Suprapubic skin (tissue), 4 donors: ENCODE results near the gene CAMK2N2. TPM values are rescaled to one million over a fixed set of nuclear protein-coding genes. Genes with fewer than 3 reads are reported as not detected.

Experiments
- DNase-seq, 2 donors: peaks; one replicate each; pipeline ENCODE4 v3.0.0-alpha.2; 2019; ENCODE audit warnings: low spot score in 2 of 2
- H3K27ac ChIP-seq: fragments of 200-600 bp; sonication (generic); one replicate; pipeline ENCODE4 v1.5.1; 2019
- H3K27me3 ChIP-seq: fragments of 200-600 bp; sonication (generic); one replicate; pipeline ENCODE4 v1.5.1; 2019
- H3K36me3 ChIP-seq: fragments of 200-600 bp; sonication (generic); one replicate; pipeline ENCODE4 v1.5.1; 2019
- H3K4me1 ChIP-seq: fragments of 200-600 bp; sonication (generic); one replicate; pipeline ENCODE4 v1.5.1; 2019
- H3K4me3 ChIP-seq: fragments of 200-600 bp; sonication (generic); one replicate; pipeline ENCODE4 v1.5.1; 2019; ENCODE audit warnings: mild to moderate bottlenecking
- H3K9me3 ChIP-seq: fragments of 200-600 bp; sonication (generic); one replicate; pipeline ENCODE4 v1.5.1; 2019
- EP300 ChIP-seq: sonication (generic); formaldehyde crosslinking; IDR thresholded peaks from one replicate; pipeline ENCODE4 v1.6.1; 2017; ENCODE audit warnings: antibody characterized with exemption
- POLR2A ChIP-seq, 2 donors: fragments of 450-650 bp; IDR thresholded peaks; one replicate each; pipeline ENCODE4 v1.6.1; 2017; ENCODE audit warnings: antibody characterized with exemption in 2 of 2, mild to moderate bottlenecking in 2 of 2, moderate library complexity in 2 of 2
- POLR2AphosphoS5 ChIP-seq, 3 donors: sonication (generic); formaldehyde crosslinking; IDR thresholded peaks; one replicate each; pipeline ENCODE4 v1.6.1; 2017; ENCODE audit warnings: antibody characterized with exemption in 3 of 3
- WGBS: methylation state at CpG from one replicate; pipeline ENCODE4 v1.1.5; 2018; 5-methylcytosine and 5-hydroxymethylcytosine counted together
- total RNA-seq, 4 donors: library from RNA; depleted of rRNA; stranded (reverse); fragments of >200 nt; gene quantifications; one replicate each; pipeline ENCODE4 v1.1.0, GENCODE V29; 2016
- TF ChIP-seq, protein P1 (sequence below), 2 donors: fragments of 200-600 bp in 1 of 2; fragments of 450-650 bp in 1 of 2; sonication (generic) in 1 of 2; IDR thresholded peaks; one replicate each; pipeline ENCODE4 v1.5.1; 2016 to 2019; ENCODE audit warnings: antibody characterized with exemption in 2 of 2, mild to moderate bottlenecking in 1 of 2, moderate library complexity in 1 of 2

The CAMK2N2 gene
- total RNA-seq, 4 donors from 2014 or later = not detected

DNA sequence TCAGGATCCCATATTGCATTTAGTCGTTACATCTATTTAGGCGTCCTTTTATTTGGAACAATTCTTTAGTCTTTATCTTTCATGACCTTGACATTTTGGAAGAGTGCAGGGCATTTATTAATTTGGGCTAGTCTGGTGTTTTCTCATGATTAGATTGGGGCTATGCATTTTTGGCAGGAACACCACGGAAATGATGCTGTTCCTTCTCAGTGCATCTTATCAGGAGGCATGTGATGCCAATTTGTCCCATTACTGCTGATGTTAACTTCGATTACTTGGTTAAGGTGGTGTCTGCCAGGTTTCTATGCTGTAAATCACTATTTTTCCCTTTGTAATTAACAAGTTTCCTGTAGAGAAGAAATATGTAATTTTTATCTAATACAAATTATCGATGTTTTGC, 50.1 kb downstream of the CAMK2N2 start:
- Histone ChIP-seq H3K4me1 (no peaks in the 10 kb centered on the region), H3K36me3 (no peaks in the 10 kb centered on the region), H3K27me3 (peaks cover 9% of the 10 kb centered on the region), H3K27ac (no peak overlapping the region), H3K9me3 (no peaks in the 10 kb centered on the region), H3K4me3 (no peak overlapping the region)
- DNase-seq = no peak
- TF ChIP-seq POLR2A (IDR thresholded peaks at IDR 0.05) (no peak), EP300 (no peak), POLR2AphosphoS5 (IDR thresholded peaks at IDR 0.05) (no peak)
- TF ChIP-seq, protein P1, sequence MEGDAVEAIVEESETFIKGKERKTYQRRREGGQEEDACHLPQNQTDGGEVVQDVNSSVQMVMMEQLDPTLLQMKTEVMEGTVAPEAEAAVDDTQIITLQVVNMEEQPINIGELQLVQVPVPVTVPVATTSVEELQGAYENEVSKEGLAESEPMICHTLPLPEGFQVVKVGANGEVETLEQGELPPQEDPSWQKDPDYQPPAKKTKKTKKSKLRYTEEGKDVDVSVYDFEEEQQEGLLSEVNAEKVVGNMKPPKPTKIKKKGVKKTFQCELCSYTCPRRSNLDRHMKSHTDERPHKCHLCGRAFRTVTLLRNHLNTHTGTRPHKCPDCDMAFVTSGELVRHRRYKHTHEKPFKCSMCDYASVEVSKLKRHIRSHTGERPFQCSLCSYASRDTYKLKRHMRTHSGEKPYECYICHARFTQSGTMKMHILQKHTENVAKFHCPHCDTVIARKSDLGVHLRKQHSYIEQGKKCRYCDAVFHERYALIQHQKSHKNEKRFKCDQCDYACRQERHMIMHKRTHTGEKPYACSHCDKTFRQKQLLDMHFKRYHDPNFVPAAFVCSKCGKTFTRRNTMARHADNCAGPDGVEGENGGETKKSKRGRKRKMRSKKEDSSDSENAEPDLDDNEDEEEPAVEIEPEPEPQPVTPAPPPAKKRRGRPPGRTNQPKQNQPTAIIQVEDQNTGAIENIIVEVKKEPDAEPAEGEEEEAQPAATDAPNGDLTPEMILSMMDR (IDR thresholded peaks at IDR 0.05) = no peak
- 70% methylated on average over 5 of the region's 5 CpGs for WGBS

Other genes starting within 250 kb of the CAMK2N2 start
- gene ABCC5, start 243.7 kb downstream of the CAMK2N2 start, total RNA-seq = 10 to 100 TPM; 10.5 to 18.3 (median 13.8) TPM
- gene HTR3D, start 229.8 kb downstream of the CAMK2N2 start, total RNA-seq = not detected
- not detected for gene HTR3C, start 208.5 kb downstream of the CAMK2N2 start, total RNA-seq
- gene HTR3E, start 164.5 kb downstream of the CAMK2N2 start, total RNA-seq = 1 to 10 TPM in 1 of 4 donors, not detected in 3; 1.1 TPM
- gene EIF2B5, start 126.2 kb downstream of the CAMK2N2 start, total RNA-seq = 10 to 100 TPM; 34.6 to 70.9 (median 46.2) TPM
- gene DVL3, start 106.2 kb downstream of the CAMK2N2 start, total RNA-seq = 10 to 100 TPM; 53.6 to 72.7 (median 56.1) TPM
- 100 to 1,000 TPM; 112 to 137 (median 121) TPM for gene AP2M1, start 86.7 kb downstream of the CAMK2N2 start, total RNA-seq
- 100 to 1,000 TPM in 1 of 4 donors, 10 to 100 TPM in 3; 44.8 to 121 (median 71.1) TPM for gene ABCF3, start 75.4 kb downstream of the CAMK2N2 start, total RNA-seq
- under 1 TPM in 1 of 4 donors, not detected in 3; 0.24 TPM for gene VWA5B2, start 32.0 kb downstream of the CAMK2N2 start, total RNA-seq
- 10 to 100 TPM; 36.6 to 63.0 (median 59.2) TPM for gene ALG3, start 12.6 kb downstream of the CAMK2N2 start, total RNA-seq
- gene EEF1AKMT4, start 11.9 kb downstream of the CAMK2N2 start, total RNA-seq = 10 to 100 TPM in 2 of 4 donors, 1 to 10 TPM in 2; 4.3 to 11.8 (median 10.0) TPM
- gene ECE2, start 14.5 kb upstream of the CAMK2N2 start, total RNA-seq = not detected
- gene PSMD2, start 37.7 kb upstream of the CAMK2N2 start, total RNA-seq = 100 to 1,000 TPM; 118 to 221 (median 197) TPM
- gene EIF4G1, start 53.1 kb upstream of the CAMK2N2 start, total RNA-seq = 100 to 1,000 TPM; 382 to 463 (median 418) TPM
- gene FAM131A, start 76.0 kb upstream of the CAMK2N2 start, total RNA-seq = 10 to 100 TPM; 54.4 to 77.9 (median 65.3) TPM
- gene CLCN2, start 100.1 kb upstream of the CAMK2N2 start, total RNA-seq = 1 to 10 TPM; 2.1 to 7.9 (median 3.5) TPM
- 100 to 1,000 TPM in 1 of 4 donors, 10 to 100 TPM in 3; 42.4 to 116 (median 66.2) TPM for gene POLR2H, start 100.2 kb upstream of the CAMK2N2 start, total RNA-seq
- gene THPO, start 116.7 kb upstream of the CAMK2N2 start, total RNA-seq = under 1 TPM in 1 of 4 donors, not detected in 3; 0.93 TPM
- 10 to 100 TPM in 1 of 4 donors, 1 to 10 TPM in 3; 1.1 to 10.1 (median 4.2) TPM for gene CHRD, start 118.5 kb upstream of the CAMK2N2 start, total RNA-seq